SK-MEL-5 (cell line): Measurements from ENCODE around the gene TP63. TPM values are rescaled to one million over a fixed set of nuclear protein-coding genes. Genes with fewer than 3 reads are reported as not detected.
"Not testable (repeated sequence)": the region's sequence is repeated elsewhere in the genome, so short reads cannot be mapped to it uniquely, and the experiment has no call there.

Experiments
- DNase-seq: peaks from one replicate; pipeline ENCODE4 v3.0.0-alpha.2; 2016; ENCODE audit warnings: low read depth, low spot score
- in situ Hi-C: cut with HindIII; loops from 2 replicates; pipeline ENCODE4 v1.10.0; 2016; ENCODE audit warnings: low sequenced_read_pairs, high pct_unique_total_duplicates, low pct_unique_long_range_greater_than_20kb
- polyA plus RNA-seq, 2 experiments: library from polyadenylated mRNA; depleted of rRNA; stranded (reverse); fragments of >200 nt; gene quantifications; 2 replicates each; pipeline ENCODE4 v1.2.3, GENCODE V29; 2015
- total RNA-seq: library from RNA; depleted of rRNA; stranded (reverse); fragments of >200 nt; shearing (Covaris generic); gene quantifications from 2 replicates; pipeline ENCODE4 v1.2.3, GENCODE V29; 2014; rRNA removed

TP63 gene
- 0.05 TPM in 1 of 2 replicates, not detected in the other for total RNA-seq
- not detected in 2 replicates for polyA plus RNA-seq (2015; cell fraction: cytosol; rRNA removed)
- polyA plus RNA-seq (2015; cell fraction: nucleus; rRNA removed): not detected in 2 replicates

DNA sequence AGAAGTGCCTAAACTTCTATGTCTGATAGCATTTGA lies at the start of gene TP63:
TP63 (plus strand) TSS at position 17 of the 36 bp plus-strand sequence. CDS start 127 bp downstream, outside the sequence.
- in situ Hi-C loops: no loop called here
- no peak for DNase-seq

DNA sequence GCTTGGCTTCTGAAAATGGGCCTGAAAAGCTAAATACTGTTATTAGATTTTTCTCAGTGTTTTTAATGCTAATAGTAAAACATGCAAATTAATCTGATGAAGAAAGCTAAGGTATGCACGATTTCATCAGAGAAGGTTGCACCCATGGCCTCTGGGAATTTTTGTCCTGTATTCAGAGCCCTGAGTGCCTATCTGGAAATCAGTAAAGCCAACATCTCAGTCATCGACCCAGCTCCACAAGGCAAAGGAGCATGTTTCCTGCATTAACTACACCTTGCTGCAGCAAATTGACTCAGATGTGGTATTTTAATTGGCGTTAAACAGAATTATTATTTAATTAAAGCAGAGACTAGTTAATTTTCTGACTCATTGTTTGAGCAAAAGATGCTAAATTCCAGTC lies 49.0 kb upstream of the TP63 start:
- in situ Hi-C loops: no loop called here
- no peak for DNase-seq

DNA sequence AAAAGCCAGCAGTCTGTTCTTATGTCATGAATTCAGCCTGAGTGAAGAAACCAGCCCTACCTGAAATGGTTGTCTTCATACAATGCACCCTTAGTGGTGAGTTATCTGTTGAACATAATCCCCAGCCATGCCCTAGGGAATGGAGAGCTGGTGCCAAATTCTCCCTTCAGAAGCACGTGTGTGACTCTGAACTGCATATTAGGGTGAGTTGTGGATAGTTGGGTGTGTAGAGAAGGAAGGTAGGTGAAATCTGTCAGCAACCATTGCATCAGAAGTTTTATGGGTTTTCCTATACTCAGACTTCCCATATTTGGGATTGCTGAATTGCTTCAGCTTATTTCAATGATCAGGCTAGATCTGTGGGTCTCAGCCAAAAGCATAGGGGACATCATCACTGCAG lies 46.5 kb upstream of the TP63 start:
- in situ Hi-C loops: no loop called here

DNA sequence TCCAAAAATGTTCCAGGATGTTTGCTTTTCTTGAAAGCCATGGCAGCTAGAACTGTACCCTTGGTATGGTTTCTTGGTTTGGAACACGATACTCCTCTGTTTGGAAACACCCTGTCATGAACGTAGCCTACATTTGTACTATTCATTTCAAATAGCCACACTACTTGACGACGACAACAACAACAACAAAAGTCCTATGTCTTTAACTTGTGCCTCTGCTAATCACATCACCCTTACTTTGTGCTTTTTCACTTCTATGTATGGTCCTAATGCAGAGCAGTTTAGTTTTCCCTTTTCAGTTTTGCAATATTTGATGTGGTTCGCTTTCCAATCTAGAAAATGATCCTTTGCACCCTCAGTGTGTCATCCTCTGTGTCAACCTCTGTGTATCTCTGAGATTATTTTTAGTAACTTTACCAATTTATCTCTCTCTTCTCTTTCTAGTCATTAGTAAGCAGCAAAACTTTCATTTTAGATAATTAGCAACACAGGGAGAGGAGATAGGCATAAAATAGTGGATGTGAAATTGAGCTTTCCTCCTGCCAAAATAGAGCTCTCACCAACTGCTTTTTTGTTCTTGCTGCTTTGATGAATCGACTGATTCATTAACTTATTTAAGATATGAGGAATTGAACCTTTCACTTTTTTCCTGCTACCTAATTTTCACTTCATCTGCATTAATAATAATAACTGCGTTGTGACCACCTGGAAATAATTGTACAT lies 44.1 kb upstream of the TP63 start:
- DNase-seq: no peak
- in situ Hi-C loops: no loop called here

More for the DNA sequence above, 46.5 kb upstream of the TP63 start:
- DNase-seq: no peak

DNA sequence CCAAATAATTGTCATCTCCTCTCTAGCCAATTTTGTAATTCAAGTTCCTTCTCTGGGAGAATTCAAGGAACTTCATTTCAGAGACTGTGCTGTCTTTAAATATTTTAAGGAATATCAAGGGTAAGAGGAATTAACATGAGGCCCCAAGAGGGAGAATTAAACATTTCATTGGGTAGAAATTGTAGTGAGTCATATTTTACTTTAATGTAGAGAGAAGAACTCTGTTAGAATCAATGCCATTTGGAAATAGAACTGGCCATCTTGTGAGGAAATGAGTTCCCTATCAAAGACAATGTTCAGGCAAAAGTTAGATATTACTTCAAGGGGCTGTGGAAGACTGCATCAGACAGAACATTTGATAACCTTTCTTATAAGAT lies 43.5 kb upstream of the TP63 start:
- in situ Hi-C loops: no loop called here
- DNase-seq: no peak

DNA sequence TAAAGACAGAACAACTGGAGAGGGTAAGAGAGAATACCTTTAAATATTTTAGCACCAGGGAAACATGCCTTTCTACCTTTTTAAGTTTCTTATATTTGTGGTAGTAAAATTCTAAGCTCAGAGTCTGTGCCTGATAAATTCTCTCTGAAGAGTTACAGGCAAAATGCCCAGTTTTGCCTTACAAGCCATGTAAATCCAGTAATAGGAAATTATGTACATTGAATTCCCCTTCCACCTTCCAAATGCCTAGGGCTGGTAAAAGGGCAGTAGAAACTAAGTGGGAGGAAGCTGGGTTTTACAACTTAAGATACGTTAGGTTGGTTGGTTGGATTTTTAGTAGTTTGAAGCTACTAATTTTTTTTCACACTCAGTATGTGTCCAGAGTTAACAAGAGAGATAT lies 43.1 kb upstream of the TP63 start:
- in situ Hi-C loops: no loop called here
- no peak for DNase-seq

DNA sequence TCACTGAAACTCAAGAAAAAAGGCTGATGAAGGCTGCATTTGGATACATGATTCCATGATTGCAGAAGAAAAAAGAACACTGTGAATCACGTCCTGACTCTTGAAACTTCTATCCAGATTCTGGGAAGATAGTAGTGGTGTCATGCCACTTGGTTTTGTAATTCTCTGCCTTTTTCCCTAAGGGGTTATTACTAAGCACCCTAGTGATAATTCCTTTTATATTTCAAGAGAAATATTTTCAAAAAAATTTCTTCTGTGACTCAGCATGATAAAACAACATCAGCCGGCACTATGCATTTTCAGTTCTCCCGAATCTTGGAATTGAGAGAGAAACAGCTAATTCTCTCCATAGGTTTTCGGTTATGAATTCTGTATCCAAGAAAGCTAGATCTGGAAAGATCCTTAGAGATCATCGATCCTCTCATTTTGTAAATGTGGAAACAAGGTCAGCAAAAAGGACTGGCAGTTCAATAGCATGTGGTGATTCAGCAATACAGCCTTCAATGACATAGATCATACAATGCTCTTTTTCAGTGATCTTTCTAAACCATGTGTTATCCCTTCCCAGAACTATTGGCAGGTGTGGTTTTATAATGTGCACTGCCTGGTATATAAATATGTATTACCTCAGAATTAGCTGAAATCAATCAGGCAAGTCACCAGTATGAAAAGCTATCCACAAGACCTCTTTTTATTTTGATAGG lies 42.6 kb upstream of the TP63 start:
- DNase-seq: no peak

DNA sequence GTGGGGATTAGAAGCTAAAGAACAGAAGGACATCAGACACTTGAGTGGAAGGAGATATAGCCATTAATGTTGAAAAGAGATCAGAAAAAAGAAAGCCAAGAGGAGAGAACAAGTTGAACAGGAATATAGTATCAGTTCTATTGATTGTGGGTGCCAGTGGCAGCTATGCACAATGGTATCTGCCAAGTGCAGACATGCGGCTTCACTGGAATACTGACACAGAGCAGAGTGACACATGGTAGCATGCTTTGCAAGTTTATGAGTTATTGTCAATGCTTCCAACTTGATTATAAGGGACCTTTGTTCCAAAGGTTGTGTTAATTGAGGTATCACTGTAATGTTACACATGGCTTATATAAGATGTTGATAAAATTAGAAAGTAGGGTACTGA lies 42.0 kb upstream of the TP63 start:
- in situ Hi-C loops: no loop called here

More for the DNA sequence above, 42.6 kb upstream of the TP63 start:
- in situ Hi-C loops: no loop called here

DNA sequence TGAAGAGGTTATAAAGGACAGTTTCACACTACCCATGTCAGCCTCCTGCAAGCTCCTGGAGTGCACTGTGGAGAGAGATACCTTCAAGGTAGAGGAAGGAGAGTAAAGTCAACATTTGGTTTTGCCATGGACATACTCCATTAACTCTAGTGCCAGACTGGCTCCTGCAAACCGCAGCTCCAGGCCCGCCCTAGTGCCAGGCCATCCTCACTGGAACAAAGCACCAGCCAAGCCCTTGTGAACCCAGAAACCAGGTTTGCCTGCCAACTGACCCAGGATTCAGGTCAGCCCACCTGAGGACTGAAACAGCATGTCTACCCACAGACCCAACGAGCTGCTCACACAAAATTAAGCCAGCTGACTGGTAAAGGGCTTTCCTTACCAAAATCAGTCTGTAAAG lies 41.0 kb upstream of the TP63 start:
- DNase-seq: no peak
- in situ Hi-C loops: no loop called here

More for the DNA sequence above, 42.0 kb upstream of the TP63 start:
- DNase-seq: no peak

DNA sequence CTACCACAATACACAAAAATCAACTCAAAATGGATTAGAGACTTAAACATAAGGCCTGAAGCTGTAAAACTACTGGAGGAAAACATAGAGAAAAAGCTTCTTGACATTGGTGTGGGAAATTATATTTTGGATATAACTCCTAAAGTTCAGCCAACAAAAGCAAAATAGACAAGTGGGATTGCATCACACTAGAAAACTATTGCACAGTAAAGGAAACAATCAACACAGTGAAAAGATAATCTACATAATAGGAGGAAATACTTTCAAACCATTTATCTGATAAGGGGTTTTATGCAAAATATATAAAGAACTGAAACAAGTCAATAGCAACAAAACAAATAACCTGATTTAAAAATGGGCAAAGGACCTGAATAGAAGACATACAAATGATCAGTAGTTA lies 37.6 kb upstream of the TP63 start:
- in situ Hi-C loops: no loop called here
- no peak for DNase-seq

DNA sequence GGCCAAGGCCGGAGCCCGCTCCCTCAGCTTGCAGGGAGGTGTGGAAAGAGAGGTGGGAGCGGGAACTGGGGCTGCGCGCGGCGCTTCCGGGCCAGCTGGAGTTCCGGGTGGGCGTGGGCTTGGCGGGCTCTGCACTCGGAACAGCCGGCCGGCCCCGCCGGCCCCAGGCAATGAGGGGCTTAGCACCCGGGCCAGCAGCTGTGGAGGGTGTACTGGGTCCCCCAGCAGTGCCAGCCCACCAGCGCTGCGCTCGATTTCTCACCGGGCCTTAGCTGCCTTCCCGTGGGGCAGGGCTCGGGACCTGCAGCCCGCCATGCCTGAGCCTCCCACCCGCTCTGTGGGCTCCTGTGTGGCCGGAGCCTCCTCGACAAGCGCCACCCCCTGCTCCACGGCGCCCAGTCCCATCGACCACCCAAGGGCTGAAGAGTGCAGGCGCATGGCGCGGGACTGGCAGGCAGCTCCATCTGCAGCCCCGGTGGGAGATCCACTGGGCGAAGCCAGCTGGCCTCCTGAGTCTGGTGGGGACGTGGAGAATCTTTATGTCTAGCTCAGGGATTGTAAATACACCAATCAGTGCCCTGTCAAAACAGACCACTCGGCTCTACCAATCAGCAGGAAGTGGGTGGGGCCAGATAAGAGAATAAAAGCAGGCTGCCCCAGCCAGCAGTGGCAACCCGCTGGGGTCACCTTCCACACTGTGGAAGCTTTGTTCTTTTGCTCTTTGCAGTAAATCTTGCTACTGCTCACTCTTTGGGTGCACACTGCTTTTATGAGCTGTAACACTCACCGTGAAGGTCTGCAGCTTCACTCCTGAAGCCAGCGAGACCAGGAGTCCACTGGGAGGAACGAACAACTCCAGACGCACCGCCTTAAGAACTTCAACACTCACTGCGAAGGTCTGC lies 34.9 kb upstream of the TP63 start:
- in situ Hi-C loops, DNase-seq: not testable (repeated sequence)

DNA sequence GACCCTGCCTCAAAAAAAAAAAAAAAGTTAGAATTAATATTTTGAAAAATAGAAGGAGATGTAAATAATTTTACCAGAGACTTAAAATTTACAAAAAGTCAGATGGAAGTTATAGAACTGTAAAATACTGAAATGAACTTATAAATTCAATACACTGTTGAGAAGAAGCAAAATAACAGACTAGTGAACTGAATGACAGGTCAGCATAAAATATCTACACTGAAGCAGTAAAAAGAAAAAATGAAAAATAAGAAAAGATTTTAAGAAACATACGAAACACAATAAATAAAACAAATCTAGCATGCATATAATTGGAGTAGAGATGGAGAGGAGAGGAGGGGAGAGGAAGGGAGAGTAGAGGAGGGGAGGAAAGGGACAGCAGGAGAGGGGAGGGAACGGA lies 33.3 kb upstream of the TP63 start:
- DNase-seq: no peak
- in situ Hi-C loops: no loop called here

DNA sequence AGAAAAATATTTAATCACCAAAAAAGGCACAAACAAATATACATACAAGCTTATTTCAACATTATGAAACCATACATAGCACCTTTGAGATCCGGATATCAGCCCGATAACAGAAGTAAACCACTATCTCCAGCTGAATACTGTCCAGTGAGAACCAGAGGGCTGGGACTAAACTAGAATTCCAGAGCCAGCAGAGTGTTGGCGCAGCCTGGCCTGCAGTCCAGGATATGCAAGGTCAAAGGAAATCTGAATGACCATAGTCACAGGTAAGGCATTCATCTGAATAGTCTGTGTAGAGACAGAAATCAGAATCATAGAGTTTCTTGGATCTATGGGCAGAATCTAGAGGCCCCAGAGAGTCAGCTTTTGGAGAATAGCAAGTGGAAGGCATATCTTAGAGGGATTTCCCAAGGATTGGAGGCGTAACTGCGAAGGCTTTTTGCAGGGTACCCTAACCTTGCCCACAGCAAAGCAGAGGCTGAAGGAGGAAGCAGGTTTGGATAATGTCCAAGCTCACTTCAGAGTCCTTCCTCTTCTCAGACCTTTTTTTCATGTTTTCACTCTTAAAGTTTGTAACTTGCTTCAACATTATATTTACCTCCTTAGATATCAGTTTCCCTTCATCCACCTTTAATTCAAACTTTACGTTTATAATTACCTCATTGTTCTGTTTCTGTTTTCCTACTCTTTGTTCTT lies 32.5 kb upstream of the TP63 start:
- in situ Hi-C loops: no loop called here
- no peak for DNase-seq

DNA sequence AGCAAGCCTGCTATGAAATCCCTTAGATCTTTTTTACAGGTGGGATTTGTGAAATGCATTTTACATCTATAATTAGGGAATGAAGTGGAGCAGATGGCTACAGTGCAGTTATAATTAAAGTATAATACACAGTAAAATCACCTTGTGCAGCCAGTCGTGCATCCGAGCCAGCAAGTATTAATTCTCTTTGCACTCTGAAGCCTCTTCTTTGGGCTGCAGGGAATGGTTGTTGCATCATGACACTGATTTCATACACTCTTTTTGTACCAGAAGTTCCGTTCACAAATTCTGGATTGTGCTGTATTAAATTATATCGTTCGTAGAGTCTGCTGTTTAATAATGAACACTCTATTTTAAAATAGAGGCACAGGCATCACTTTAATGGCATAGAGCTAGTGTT lies 28.7 kb upstream of the TP63 start:
- in situ Hi-C loops: no loop called here

DNA sequence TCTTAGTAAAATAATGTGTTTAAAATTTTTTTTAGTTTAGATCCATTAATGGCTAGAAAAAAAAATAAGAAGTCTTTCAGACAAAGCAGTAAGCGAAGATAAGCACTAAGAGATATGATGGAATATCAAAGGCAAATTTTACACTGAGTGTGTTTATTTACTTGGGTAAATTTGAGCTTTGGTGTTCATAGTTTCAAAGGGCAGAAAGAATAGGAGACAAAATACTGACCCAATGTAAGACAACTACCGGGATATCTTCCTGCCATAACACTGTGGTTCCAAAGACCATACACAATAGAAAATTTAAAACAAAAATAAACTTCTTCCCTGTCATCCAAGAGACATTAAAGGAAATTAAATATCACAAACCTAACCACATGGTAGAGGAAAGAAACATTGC lies 25.5 kb upstream of the TP63 start:
- no peak for DNase-seq
- in situ Hi-C loops: no loop called here

More for the DNA sequence above, 28.7 kb upstream of the TP63 start:
- DNase-seq: no peak

DNA sequence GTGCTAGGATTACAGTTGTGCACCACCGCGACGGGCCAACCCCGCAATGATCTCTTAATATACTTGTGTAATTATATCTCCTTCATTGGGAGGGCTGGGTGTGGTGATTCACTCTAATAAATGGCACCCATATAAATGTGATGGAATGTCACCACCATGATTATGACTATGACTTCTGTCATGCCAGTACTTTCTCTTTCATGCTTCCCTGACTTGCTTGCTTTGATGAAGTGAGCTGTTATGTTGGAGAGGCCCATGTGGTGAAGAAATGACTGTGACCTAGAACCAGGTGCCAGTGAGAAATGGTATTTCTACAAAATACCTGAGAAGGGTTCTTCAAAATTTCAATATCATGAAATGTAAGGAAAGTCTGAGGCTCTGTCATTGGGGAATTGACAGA lies 24.4 kb upstream of the TP63 start:
- DNase-seq: no peak
- in situ Hi-C loops: no loop called here

DNA sequence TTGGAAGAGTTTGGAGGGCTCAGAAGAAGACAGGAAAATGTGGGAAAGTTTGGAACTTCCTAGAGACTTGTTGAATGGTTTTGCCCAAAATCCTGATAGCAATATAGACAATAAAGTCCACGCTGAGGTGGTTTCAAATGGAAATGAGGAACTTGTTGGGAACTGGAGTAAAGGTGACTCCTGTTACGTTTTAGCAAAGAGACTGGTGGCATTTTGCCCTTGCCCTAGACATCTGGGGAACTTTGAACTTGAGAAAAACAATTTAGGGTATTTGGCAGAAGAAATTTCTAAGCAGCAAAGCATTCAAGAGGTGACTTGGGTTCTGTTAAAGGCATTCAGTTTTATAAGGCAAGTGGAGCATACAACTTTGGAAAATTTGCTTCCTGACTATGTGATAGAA lies 18.5 kb upstream of the TP63 start:
- in situ Hi-C loops: not testable (repeated sequence)

DNA sequence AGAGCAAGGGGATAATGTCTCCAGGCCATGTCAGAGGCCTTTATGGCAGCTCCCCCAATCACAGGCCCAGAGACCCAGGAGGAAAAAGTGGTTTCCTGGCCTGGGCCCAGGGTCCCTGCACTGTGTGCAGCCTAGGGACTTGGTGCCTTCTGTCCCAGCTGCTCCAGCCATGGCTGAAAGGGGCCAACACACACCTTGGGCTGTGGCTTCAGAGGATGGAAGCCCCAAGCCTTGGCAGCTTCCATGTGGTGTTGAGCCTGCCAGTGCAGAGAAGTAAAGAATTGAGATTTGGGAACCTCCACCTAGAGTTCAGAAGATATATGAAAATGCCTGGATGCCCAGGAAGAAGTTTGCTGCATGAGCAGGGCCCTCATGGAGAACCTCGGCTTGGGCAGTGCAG lies 18.1 kb upstream of the TP63 start:
- no peak for DNase-seq
- in situ Hi-C loops: no loop called here

More for the DNA sequence above, 18.5 kb upstream of the TP63 start:
- DNase-seq: not testable (repeated sequence)
